SHP77 treated with DMSO at 0.1 percent for 48 hours (cell line): ENCODE results near the gene HOXC10.
A peak's percentile ranks its signal among the peaks of the same experiment; 100 is the strongest.

Experiments
- DNase-seq: peaks from one replicate; lab custom pipeline; 2025; lab: John Stamatoyannopoulos, UW

HOXC10 gene

DNA sequence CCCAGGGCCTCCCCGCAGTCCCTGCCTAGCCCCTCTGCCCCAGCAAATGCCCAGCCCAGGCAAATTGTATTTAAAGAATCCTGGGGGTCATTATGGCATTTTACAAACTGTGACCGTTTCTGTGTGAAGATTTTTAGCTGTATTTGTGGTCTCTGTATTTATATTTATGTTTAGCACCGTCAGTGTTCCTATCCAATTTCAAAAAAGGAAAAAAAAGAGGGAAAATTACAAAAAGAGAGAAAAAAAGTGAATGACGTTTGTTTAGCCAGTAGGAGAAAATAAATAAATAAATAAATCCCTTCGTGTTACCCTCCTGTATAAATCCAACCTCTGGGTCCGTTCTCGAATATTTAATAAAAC is 45.5 kb downstream of the HOXC10 start:
- DNase-seq = no peak

GRCh38 chr12:54030889-54031471 is 46.0 kb downstream of the HOXC10 start:
- no peak for DNase-seq

- no peak for DNase-seq
Measured at GRCh38 chr12:54031480-54031879, 46.5 kb downstream of the HOXC10 start.

- DNase-seq = no peak
Measured at GRCh38 chr12:54032086-54032619, 47.2 kb downstream of the HOXC10 start.

DNA sequence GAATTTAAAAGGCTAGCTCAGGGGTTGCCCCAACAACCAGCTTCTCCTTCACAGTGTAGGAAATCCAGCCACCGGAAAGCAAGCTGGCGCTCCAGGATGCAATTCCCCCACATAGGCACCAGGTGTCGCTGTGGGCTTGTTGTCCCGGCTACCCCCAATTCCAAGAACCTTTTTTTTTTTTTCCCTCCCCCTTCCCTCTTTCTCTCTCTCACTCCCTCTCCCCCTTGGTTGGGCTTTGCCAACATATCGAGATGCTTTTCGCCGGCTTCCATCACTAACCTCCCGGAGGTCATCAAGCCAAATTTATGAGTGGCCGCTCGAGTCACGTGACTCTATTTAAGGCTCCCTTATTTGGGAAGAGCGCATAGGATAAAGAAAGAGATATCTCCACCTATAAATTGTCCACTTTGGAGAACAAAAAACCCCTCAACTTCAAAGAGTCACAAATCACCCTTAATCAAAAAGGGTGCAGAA is 47.7 kb downstream of the HOXC10 start, which contains the start of gene HOXC5:
Gene HOXC5, plus strand, starts transcription at position 424 of the 474 bp plus-strand sequence. CDS start 73 bp downstream, outside the sequence.
- DNase-seq = peak; percentile 31

- no peak for DNase-seq
Measured at GRCh38 chr12:54033106-54033979, 48.4 kb downstream of the HOXC10 start.

GRCh38 chr12:54033980-54034784 is 49.2 kb downstream of the HOXC10 start:
- DNase-seq = no peak

DNA sequence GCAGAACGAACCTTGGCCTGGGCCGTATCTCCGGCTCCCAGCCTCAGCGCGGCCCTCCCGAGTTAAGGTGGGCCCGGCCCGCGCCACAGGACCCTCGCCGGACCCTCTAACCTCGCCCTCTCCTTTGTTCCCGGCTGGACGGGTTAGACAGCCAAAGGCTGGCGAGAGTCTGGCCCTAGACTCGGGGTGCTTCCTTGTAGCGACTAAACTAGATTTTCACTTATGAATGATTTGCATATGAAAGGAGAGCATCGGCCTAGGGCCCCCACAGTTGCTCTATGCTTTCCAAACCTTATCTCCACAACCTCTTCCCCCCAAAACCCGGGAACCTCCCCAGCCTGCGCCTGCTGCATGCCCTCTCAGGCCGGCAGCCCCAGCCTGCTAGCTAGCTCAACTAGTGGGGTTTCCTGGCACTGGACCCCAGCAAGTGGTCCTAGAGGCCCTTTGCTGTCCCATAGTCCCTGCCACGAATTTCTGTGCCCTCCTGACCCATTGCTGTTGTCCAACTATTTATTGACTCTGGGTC is 49.9 kb downstream of the HOXC10 start:
- DNase-seq = no peak

- DNase-seq = no peak
Measured at GRCh38 chr12:54035568-54036264, 50.8 kb downstream of the HOXC10 start.

- DNase-seq = no peak
Measured at GRCh38 chr12:54036620-54037359, 51.8 kb downstream of the HOXC10 start.

DNA sequence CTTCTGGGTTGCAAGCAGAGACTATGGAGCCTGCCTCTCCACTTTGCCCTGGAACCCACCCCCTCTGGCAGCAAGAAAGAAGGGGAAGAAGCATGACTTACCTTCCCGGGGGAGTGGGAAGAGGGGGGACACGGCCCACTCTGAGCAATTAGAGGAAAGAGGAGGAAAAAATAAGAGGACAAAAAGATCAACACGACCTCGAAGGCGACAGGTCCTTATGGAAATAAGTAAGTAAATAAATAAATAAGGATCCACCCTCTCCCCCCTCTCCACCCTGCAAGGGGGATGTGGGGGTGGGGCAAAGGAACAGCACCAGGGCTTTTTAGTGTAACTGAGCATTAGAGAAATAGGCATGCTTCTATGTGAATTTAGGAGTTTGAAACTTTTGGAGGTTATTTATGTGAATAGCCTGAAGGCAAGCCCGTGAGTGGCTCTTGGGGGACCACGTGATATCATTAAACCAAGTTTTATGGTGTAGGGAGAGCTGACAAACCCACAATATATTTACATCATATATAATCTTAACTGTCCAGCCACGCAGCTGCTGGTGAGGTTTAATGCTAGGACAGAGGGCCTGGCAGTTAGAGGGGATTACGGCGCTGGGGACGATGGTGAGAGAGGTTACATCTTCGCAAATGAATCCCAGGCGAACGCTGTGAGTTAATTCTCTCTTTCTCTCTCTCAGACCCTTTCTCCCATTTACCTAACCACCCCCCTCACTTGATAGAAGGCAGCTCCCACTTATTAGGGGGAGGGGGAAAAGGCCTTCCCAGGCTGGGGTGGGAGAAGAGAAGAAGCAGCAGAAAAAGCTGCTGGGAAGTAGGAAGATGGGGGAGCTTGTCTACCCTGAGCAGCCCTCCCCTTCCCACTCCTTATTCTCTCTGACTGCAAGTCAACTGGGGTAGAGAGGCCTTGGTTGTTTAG is 52.7 kb downstream of the HOXC10 start:
- no peak for DNase-seq

- DNase-seq = no peak
Measured at GRCh38 chr12:54038284-54038870, 53.4 kb downstream of the HOXC10 start.

DNA sequence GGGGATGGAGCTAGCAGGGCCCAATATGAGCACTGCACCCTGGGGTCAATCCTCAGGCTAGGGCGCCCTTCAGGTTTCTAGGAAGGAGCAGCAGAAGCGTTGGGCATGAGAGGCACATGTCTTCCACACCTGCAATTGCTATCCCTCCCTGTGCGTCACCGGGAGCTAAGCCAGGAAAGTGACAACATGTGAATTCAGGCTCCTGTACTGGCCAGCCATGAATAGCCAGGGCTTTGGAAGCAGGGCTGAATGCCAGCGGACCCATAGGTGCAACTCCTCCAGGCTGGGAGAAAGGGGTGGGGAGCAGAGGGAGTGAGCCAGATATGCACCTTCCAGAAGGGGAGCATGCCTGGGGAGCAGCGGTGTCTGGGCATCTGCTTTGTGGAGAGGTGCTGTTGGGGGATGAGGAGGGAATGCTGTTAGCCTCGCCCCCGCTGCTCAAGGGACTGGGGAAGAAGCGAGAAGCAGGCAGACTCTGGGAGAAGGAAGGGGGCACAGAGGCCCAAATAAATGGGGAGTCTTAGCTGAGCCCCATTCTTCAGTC is 54.0 kb downstream of the HOXC10 start:
- peak; percentile 42 for DNase-seq

- no peak for DNase-seq
Measured at GRCh38 chr12:54039417-54040147, 54.6 kb downstream of the HOXC10 start.
